HG02981 (cell line): ENCODE results near the gene NAXD.
"Not testable (repeated sequence)": the region's sequence is repeated elsewhere in the genome, so short reads cannot be mapped to it uniquely, and the experiment has no call there.

Experiments
- ATAC-seq: cut with Tn5 transposase; IDR thresholded peaks from one replicate; pipeline ENCODE4 v1.9.1; 2021; ENCODE audit warnings: mild to moderate bottlenecking, moderate library complexity; ENCODE audit not compliant: unreplicated experiment

Gene NAXD

GRCh38 chr13:110627761-110628476, 12.6 kb downstream of the NAXD start:
- ATAC-seq: no peak

- no peak for ATAC-seq
These were observed 13.1 kb downstream of the NAXD start for GRCh38 chr13:110628477-110628793.

- ATAC-seq: no peak
These were observed 13.8 kb downstream of the NAXD start for GRCh38 chr13:110628952-110629701.

- ATAC-seq: no peak
These were observed 14.4 kb downstream of the NAXD start for GRCh38 chr13:110629735-110630134.

GRCh38 chr13:110630566-110631119, 15.3 kb downstream of the NAXD start:
- no peak for ATAC-seq

- not testable (repeated sequence) for ATAC-seq
These were observed 16.9 kb downstream of the NAXD start for GRCh38 chr13:110632255-110632654.

GRCh38 chr13:110633776-110634175, 18.4 kb downstream of the NAXD start:
- ATAC-seq: no peak

GRCh38 chr13:110634558-110634957, 19.2 kb downstream of the NAXD start:
- no peak for ATAC-seq

GRCh38 chr13:110635405-110636002, 20.2 kb downstream of the NAXD start:
- ATAC-seq: no peak

GRCh38 chr13:110636053-110636475, 20.7 kb downstream of the NAXD start:
- no peak for ATAC-seq

- no peak for ATAC-seq
These were observed 21.4 kb downstream of the NAXD start for GRCh38 chr13:110636701-110637201.

- no peak for ATAC-seq
These were observed 21.9 kb downstream of the NAXD start for GRCh38 chr13:110637275-110637674.

GRCh38 chr13:110637747-110638146, 22.4 kb downstream of the NAXD start:
- ATAC-seq: no peak

GRCh38 chr13:110638257-110638656, 22.9 kb downstream of the NAXD start:
- ATAC-seq: no peak

GRCh38 chr13:110638814-110639806, 23.8 kb downstream of the NAXD start:
- ATAC-seq: no peak

GRCh38 chr13:110639935-110640334, 24.6 kb downstream of the NAXD start:
- no peak for ATAC-seq

GRCh38 chr13:110640591-110641029, 25.3 kb downstream of the NAXD start:
- no peak for ATAC-seq

GRCh38 chr13:110641055-110642015, 26.0 kb downstream of the NAXD start:
- ATAC-seq: no peak

- no peak for ATAC-seq
These were observed 27.1 kb downstream of the NAXD start for GRCh38 chr13:110642291-110642981.
